Esophagus muscularis mucosa (tissue), 4 donors: Measurements from ENCODE around the gene STRBP. TPM values are rescaled to one million over a fixed set of nuclear protein-coding genes. Genes with fewer than 3 reads are reported as not detected.

Experiments used
- DNase-seq: peaks from one replicate; pipeline ENCODE4 v3.0.0-alpha.2; 2017; ENCODE audit errors: extremely low spot score
- H3K27ac ChIP-seq, 4 donors: fragments of 200-600 bp; sonication (generic); replicated peaks in 1 of 4; 1 replicate in 3 of 4; 2 replicates in 1 of 4; pipeline ENCODE4 v1.5.1; 2016 to 2019; ENCODE audit warnings: mild to moderate bottlenecking in 1 of 4
- H3K27me3 ChIP-seq, 4 donors: fragments of 200-600 bp; sonication (generic); one replicate each; pipeline versions ENCODE4 v1.5.1 to v1.6.0; 2016 to 2019
- H3K36me3 ChIP-seq, 4 donors: fragments of 200-600 bp; sonication (generic); one replicate each; pipeline ENCODE4 v1.5.1; 2016 to 2019
- H3K4me1 ChIP-seq, 4 donors: fragments of 200-600 bp; sonication (generic); one replicate each; pipeline ENCODE4 v1.5.1; 2016 to 2019
- H3K4me3 ChIP-seq, 4 donors: fragments of 200-600 bp; sonication (generic); 1 replicate in 2 of 4; 2 replicates in 2 of 4; pipeline ENCODE4 v1.5.1; 2016 to 2019; ENCODE audit warnings: mild to moderate bottlenecking in 4 of 4, moderate library complexity in 1 of 4
- H3K9me3 ChIP-seq, 4 donors: fragments of 200-600 bp; sonication (generic); 1 replicate in 3 of 4; 2 replicates in 1 of 4; pipeline ENCODE4 v1.5.1; 2016 to 2019
- CTCF ChIP-seq, 3 experiments: fragments of 200-600 bp in 2 of 3; fragments of 450-650 bp in 1 of 3; sonication (generic) in 2 of 3; IDR thresholded peaks; one replicate each; pipeline ENCODE4 v1.5.1; 2017 to 2019; ENCODE audit warnings: antibody characterized with exemption in 3 of 3, mild to moderate bottlenecking in 2 of 3, moderate library complexity in 1 of 3
- EP300 ChIP-seq: sonication (generic); formaldehyde crosslinking; IDR thresholded peaks from one replicate; pipeline ENCODE4 v1.6.1; 2017; ENCODE audit warnings: antibody characterized with exemption
- POLR2A ChIP-seq: fragments of 450-650 bp; IDR thresholded peaks from one replicate; pipeline ENCODE4 v1.6.1; 2017; ENCODE audit warnings: antibody characterized with exemption, moderate library complexity, mild to moderate bottlenecking, low read depth
- POLR2AphosphoS5 ChIP-seq, 2 donors: sonication (generic); formaldehyde crosslinking; IDR thresholded peaks; one replicate each; pipeline ENCODE4 v1.6.1; 2017; ENCODE audit warnings: antibody characterized with exemption in 2 of 2
- WGBS: methylation state at CpG from one replicate; pipeline ENCODE4 v1.1.5; 2018; 5-methylcytosine and 5-hydroxymethylcytosine counted together
- intact Hi-C: fragments of 100-400 bp; cut with DNase I; formaldehyde crosslinking; loops from one replicate; pipeline ENCODE4 v1.15.1; 2023
- total RNA-seq, 4 donors: library from RNA; depleted of rRNA; stranded (reverse); fragments of >200 nt; gene quantifications; one replicate each; pipeline versions ENCODE4 v1.1.0 to v1.2.1, GENCODE V29; 2016

STRBP gene
- total RNA-seq, 4 donors from 2014 or later = 11.2 to 20.6 (median 14.5) TPM

DNA sequence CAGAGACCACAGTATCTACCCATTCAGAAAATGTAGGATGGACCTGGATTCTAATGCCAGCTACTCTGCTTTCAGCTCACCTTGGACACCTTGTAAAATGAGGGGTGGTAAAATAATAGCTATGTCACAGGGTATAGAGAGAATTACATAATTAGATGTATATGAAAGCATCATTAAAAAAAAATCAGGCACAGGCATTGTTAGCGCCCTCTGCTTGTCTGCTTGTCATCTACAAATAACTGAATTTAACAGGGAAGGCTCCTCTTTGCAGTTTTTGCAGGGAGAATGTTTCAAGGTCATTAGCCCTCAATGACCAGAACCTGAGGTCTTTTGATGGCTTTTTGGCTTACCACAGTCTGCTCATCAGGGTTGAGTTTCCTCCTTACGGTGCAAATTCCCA lies 176.9 kb downstream of the STRBP start:
- H3K4me3 ChIP-seq = no peak overlapping the region
- H3K36me3 ChIP-seq = peaks cover 25 to 90% (median 55%) of the 10 kb centered on the region in 4 donors
- TF ChIP-seq POLR2A (no peak), CTCF (IDR thresholded peaks at IDR 0.05) (no peak), EP300 (no peak), POLR2AphosphoS5 (IDR thresholded peaks at IDR 0.05) (no peak)
- H3K27me3 ChIP-seq = no peaks in the 10 kb centered on the region
- intact Hi-C loops = loop anchor here (5.0 kb wide), 1 partner anchor 256 kb away; no protein-coding TSS in a partner anchor
- 86% methylated on average over 2 of the region's 2 CpGs for WGBS
- H3K9me3 ChIP-seq = no peaks in the 10 kb centered on the region
- peak overlapping the region in 1 of 4 donors; percentile 23 for H3K27ac ChIP-seq
- H3K4me1 ChIP-seq = peaks cover 0 to 27% (median 14%) of the 10 kb centered on the region in 4 donors
- DNase-seq = peak; percentile 39

DNA sequence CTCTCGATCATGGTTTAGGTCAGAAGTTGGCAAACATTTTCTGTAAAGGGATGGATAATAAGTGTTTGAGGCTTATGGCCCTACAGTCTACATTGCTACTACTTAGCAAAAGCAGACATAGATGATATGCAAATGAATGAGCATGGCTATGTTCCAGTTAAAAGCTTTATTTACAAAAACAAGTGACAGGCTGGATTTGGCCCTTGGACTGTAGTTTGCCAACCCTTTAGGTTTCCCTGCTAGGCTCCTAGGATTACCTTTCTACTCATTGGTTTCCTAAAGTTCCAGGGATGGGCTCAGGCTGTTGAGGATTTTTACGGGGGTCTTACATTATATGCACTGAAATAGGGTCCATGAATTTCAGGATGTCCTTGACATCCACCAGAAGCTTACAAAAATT lies 177.4 kb downstream of the STRBP start:
- Histone ChIP-seq H3K36me3 (peaks cover 20 to 90% (median 53%) of the 10 kb centered on the region in 4 donors), H3K27ac (peak overlapping the region in 2 of 4 donors; percentile 23 to 46), H3K9me3 (no peaks in the 10 kb centered on the region), H3K4me1 (peaks cover 0 to 27% (median 14%) of the 10 kb centered on the region in 4 donors), H3K27me3 (no peaks in the 10 kb centered on the region), H3K4me3 (no peak overlapping the region)
- 68% methylated on average over 2 of the region's 2 CpGs for WGBS
- no peak for DNase-seq
- TF ChIP-seq CTCF (IDR thresholded peaks at IDR 0.05) = no peak
- no peak for TF ChIP-seq EP300
- no peak for TF ChIP-seq POLR2AphosphoS5 (IDR thresholded peaks at IDR 0.05)
- TF ChIP-seq POLR2A = no peak
- intact Hi-C loops = loop anchor here (5.0 kb wide), 1 partner anchor 256 kb away; no protein-coding TSS in a partner anchor

GRCh38 chr9:123090198-123090896 lies 178.0 kb downstream of the STRBP start:
- intact Hi-C loops = loop anchor here (5.0 kb wide), 1 partner anchor 257 kb away; no protein-coding TSS in a partner anchor
- Histone ChIP-seq H3K27ac (peak overlapping the region in 2 of 4 donors; percentile 29 to 46), H3K36me3 (peaks cover 19 to 90% (median 51%) of the 10 kb centered on the region in 4 donors), H3K27me3 (no peaks in the 10 kb centered on the region), H3K9me3 (no peaks in the 10 kb centered on the region), H3K4me3 (no peak overlapping the region), H3K4me1 (peaks cover 0 to 27% (median 14%) of the 10 kb centered on the region in 4 donors)
- DNase-seq = no peak
- 72% methylated on average over 8 of the region's 8 CpGs for WGBS
- TF ChIP-seq EP300 = no peak
- TF ChIP-seq CTCF (IDR thresholded peaks at IDR 0.05) = no peak

DNA sequence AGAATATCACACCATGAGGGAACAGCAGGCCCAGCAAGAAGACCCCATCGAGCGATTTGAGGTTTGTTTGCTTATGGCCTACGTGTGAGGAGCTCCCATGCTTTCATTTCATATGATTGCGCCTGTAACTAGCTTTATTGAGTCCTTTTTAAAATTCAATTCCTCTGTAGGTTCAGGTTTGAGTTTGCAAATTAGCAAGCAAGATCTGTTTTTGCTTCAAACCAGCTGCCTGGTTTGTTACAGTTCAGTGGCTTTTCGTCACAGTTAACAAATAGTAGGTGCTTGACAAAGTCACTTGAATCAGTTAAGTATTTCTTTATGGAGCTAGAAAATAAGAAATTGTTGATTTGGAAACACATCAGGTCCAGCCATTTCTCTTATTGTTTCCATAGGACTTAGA lies 178.6 kb downstream of the STRBP start:
- Histone ChIP-seq H3K4me3 (no peak overlapping the region), H3K9me3 (no peaks in the 10 kb centered on the region), H3K36me3 (peaks cover 19 to 92% (median 55%) of the 10 kb centered on the region in 4 donors), H3K4me1 (peaks cover 0 to 27% (median 14%) of the 10 kb centered on the region in 4 donors), H3K27me3 (no peaks in the 10 kb centered on the region), H3K27ac (peak overlapping the region in 2 of 4 donors; percentile 29 to 46)
- peak; percentile 34 for DNase-seq
- WGBS = 99% methylated on average over 5 of the region's 5 CpGs
- no peak for TF ChIP-seq CTCF (IDR thresholded peaks at IDR 0.05)
- intact Hi-C loops = loop anchor here (5.0 kb wide), 1 partner anchor 258 kb away; no protein-coding TSS in a partner anchor
